SU-DHL-6 (cell line): ENCODE measurements around the gene PRR5.

ENCODE experiments used
- H2AFZ ChIP-seq: fragments of 200-600 bp; sonication (generic); 2 replicates; pipeline ENCODE4 v1.6.1; 2014; ENCODE audit warnings: low read depth, mild to moderate bottlenecking, moderate library complexity, mixed read lengths, antibody characterized with exemption, low read length; ENCODE audit not compliant: severe bottlenecking
- H3F3A ChIP-seq: fragments of 200-600 bp; shearing (Covaris generic); 2 replicates; pipeline ENCODE4 v1.6.0; 2016; ENCODE audit warnings: antibody characterized with exemption, mild to moderate bottlenecking; ENCODE audit not compliant: insufficient read depth
- H3K27ac ChIP-seq: fragments of 200-600 bp; sonication (generic); 2 replicates; pipeline ENCODE4 v1.5.1; 2016; ENCODE audit warnings: low read depth, mild to moderate bottlenecking, low read length, moderate library complexity, mixed read lengths
- H3K27me3 ChIP-seq: fragments of 200-600 bp; sonication (generic), shearing (Covaris generic); 2 replicates; pipeline ENCODE4 v1.6.0; 2014; ENCODE audit warnings: mild to moderate bottlenecking, low read length
- H3K36me3 ChIP-seq: fragments of 200-600 bp; sonication (generic); 2 replicates; pipeline ENCODE4 v1.6.1; 2014; ENCODE audit warnings: mild to moderate bottlenecking, low read length, mixed read lengths
- H3K4me2 ChIP-seq: fragments of 300-600, 200-600 bp; shearing (Covaris generic), sonication (generic); 2 replicates; pipeline ENCODE4 v1.6.0; 2014; ENCODE audit warnings: low read length, low read depth, mild to moderate bottlenecking; ENCODE audit not compliant: poor library complexity, severe bottlenecking
- H3K4me3 ChIP-seq: fragments of 200-600 bp; sonication (generic); 2 replicates; pipeline ENCODE4 v1.5.1; 2014; ENCODE audit warnings: antibody characterized with exemption, low read length, mild to moderate bottlenecking, mixed read lengths; ENCODE audit not compliant: insufficient read depth, poor library complexity, severe bottlenecking
- H3K79me2 ChIP-seq: fragments of 200-600 bp; sonication (generic); 2 replicates; pipeline ENCODE4 v1.6.1; 2014; ENCODE audit warnings: mild to moderate bottlenecking, low read length, moderate library complexity; ENCODE audit not compliant: insufficient read depth
- H3K9ac ChIP-seq: fragments of 200-600 bp; sonication (generic); 2 replicates; pipeline ENCODE4 v1.7.0; 2014; ENCODE audit warnings: mild to moderate bottlenecking, low read length
- H3K9me2 ChIP-seq: fragments of 200-600 bp; sonication (generic); replicated peaks from 2 replicates; pipeline ENCODE4 v1.6.1; 2014; ENCODE audit warnings: low read length; ENCODE audit not compliant: insufficient read depth
- H3K9me3 ChIP-seq: fragments of 200-600 bp; sonication (generic); 2 replicates; pipeline ENCODE4 v1.6.1; 2014; ENCODE audit warnings: low read length, mixed read lengths; ENCODE audit not compliant: insufficient read depth
- H4K20me1 ChIP-seq: fragments of 200-600 bp; sonication (generic); 2 replicates; pipeline ENCODE4 v1.6.1; 2014; ENCODE audit warnings: low read depth, mild to moderate bottlenecking, antibody characterized with exemption, low read length, moderate library complexity, mixed read lengths
- CTCF ChIP-seq: fragments of 200-600 bp; sonication (generic); IDR thresholded peaks from one replicate; pipeline ENCODE4 v1.5.1; 2017; ENCODE audit warnings: antibody characterized with exemption, mild to moderate bottlenecking, low read length, moderate library complexity; ENCODE audit not compliant: insufficient read depth, poor library complexity, severe bottlenecking
- EZH2phosphoT487 ChIP-seq: fragments of 200-600 bp; sonication (generic), shearing (Covaris generic); conservative IDR thresholded peaks from 2 replicates; pipeline ENCODE4 v1.6.1; 2018; ENCODE audit warnings: mild to moderate bottlenecking, antibody characterized with exemption, low read length, moderate library complexity, mixed read lengths

The PRR5 gene

DNA sequence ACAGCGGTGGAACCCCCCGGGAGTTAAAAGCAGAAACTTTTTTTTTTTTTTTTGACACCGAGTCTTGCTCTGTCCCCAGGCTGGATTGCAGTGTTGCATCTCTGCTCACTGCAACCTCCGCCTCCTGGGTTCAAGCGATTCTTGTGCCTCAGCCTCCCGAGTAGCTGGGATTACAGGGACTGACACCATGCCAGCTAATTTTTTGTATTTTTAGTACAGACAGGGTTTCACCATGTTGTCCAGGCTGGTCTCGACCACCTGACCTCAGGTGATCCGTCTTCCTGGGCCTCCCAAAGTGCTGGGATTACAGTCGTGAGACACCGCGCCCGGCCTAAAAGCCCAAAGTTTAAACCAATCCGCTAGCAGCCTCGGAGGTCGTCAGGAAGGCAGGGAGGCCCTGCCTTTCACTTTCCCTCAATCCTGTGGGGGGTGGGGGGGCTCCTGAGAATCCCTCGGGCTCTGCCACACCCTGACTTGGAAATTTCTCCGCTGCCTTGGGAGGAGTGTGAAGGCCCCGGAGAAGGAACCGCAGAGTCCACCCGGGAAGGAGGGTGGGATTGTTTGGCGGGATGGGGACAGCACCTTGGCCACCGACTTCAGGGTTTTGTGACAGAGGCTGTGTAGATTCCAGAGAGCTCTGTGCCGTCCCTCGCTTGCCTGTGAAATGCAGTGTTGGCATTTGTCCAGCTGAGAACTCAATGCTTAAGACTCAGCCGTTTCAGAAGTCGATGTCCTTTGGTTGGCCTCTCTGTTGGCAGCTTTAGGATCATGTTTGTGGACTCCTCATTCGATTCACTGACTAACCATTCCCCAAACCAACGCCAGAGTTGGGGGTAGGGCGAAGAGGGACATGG lies 51.4 kb downstream of the PRR5 start:
- Histone ChIP-seq H2AFZ (no peak overlapping the region), H3K4me3 (no peak overlapping the region), H4K20me1 (no peaks in the 10 kb centered on the region), H3K27ac (no peak overlapping the region), H3K9ac (no peak overlapping the region), H3K79me2 (no peaks in the 10 kb centered on the region), H3K9me2 (no peaks in the 10 kb centered on the region), H3F3A (no peaks in the 10 kb centered on the region), H3K36me3 (no peaks in the 10 kb centered on the region), H3K4me2 (no peak overlapping the region), H3K27me3 (no peaks in the 10 kb centered on the region), H3K9me3 (no peaks in the 10 kb centered on the region)
- TF ChIP-seq CTCF: no peak
- TF ChIP-seq EZH2phosphoT487: no peak

DNA sequence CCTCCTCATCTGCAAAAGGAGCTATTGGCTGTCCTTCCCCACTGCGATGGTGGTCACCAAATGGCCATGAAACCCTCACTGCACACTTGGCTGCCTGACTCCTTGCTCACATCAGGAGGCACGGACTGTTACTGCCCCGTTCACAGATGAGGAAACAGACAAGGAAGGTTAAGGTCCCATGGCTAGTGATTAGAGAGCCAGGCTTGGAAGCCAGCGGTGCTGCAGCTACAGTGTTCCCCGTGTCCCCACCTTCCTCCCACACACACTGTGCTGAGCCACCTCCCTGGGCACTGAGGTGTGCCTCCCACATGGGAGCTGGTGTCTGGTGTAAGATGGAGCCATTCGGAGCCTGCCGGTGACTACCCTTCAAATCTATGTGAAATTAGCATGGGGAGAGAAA lies 53.0 kb downstream of the PRR5 start:
- Histone ChIP-seq H3K27me3 (no peaks in the 10 kb centered on the region), H4K20me1 (no peaks in the 10 kb centered on the region), H2AFZ (no peak overlapping the region), H3K9ac (no peak overlapping the region), H3K27ac (no peak overlapping the region), H3K79me2 (no peaks in the 10 kb centered on the region), H3F3A (no peaks in the 10 kb centered on the region), H3K9me3 (no peaks in the 10 kb centered on the region), H3K9me2 (no peaks in the 10 kb centered on the region), H3K36me3 (no peaks in the 10 kb centered on the region), H3K4me3 (no peak overlapping the region), H3K4me2 (no peak overlapping the region)
- TF ChIP-seq EZH2phosphoT487: no peak
- no peak for TF ChIP-seq CTCF

DNA sequence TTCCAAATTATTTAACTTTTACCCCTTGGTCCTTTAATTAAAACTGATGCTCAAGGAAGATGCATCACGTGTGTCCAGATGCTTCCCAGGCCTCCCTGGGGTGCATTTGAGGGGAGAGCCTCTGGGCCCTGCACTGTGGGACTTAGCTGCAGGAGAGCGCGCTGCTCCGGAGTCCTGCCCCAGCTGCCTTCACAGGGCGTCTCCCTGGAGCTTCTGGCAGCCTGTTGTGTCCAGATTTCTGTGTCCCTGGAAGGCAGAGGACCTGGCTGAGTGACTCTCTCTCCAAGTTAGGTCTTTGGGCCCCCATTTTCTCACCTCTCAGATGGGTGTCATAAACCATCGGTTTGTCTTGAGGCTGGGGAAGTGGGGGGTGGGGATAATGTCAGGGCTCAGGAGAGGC lies 53.4 kb downstream of the PRR5 start:
- Histone ChIP-seq H4K20me1 (no peaks in the 10 kb centered on the region), H3K27ac (no peak overlapping the region), H3K4me3 (no peak overlapping the region), H3K9me3 (no peaks in the 10 kb centered on the region), H3K9me2 (no peaks in the 10 kb centered on the region), H3K36me3 (no peaks in the 10 kb centered on the region), H3K9ac (no peak overlapping the region), H3K79me2 (no peaks in the 10 kb centered on the region), H3F3A (no peaks in the 10 kb centered on the region), H3K4me2 (no peak overlapping the region), H2AFZ (no peak overlapping the region), H3K27me3 (no peaks in the 10 kb centered on the region)
- TF ChIP-seq EZH2phosphoT487 (no peak), CTCF (no peak)
